Liver (tissue), 9 donors: ENCODE results near the gene BATF3. TPM values are rescaled to one million over a fixed set of nuclear protein-coding genes. Genes with fewer than 3 reads are reported as not detected.
"Not testable (repeated sequence)": the region's sequence is repeated elsewhere in the genome, so short reads cannot be mapped to it uniquely, and the experiment has no call there.

Experiments used
- DNase-seq: peaks from one replicate; pipeline ENCODE4 v3.0.0-alpha.2; 2017; ENCODE audit warnings: low spot score
- H3K27ac ChIP-seq, 2 donors: one replicate each; pipeline ENCODE4 v1.7.0; 2013; ENCODE audit warnings: inconsistent platforms in 2 of 2, low read length in 2 of 2, control low read depth in 1 of 2, low read depth in 1 of 2, mild to moderate bottlenecking in 1 of 2
- H3K27me3 ChIP-seq, 4 donors: one replicate each; pipeline versions ENCODE4 v1.6.1 to v1.7.0; 2013; ENCODE audit warnings: low read length in 3 of 4, inconsistent platforms in 1 of 4, mild to moderate bottlenecking in 1 of 4, moderate library complexity in 1 of 4; ENCODE audit not compliant: control insufficient read depth in 4 of 4, insufficient read depth in 4 of 4
- H3K36me3 ChIP-seq, 4 donors: one replicate each; pipeline versions ENCODE4 v1.6.1 to v1.7.0; 2013; ENCODE audit warnings: low read length in 3 of 4, mild to moderate bottlenecking in 3 of 4, low read depth in 1 of 4, moderate library complexity in 1 of 4; ENCODE audit not compliant: control insufficient read depth in 4 of 4, insufficient read depth in 3 of 4
- H3K4me1 ChIP-seq, 4 donors: one replicate each; pipeline versions ENCODE4 v1.6.1 to v1.7.0; 2013; ENCODE audit warnings: low read length in 3 of 4, mild to moderate bottlenecking in 3 of 4, moderate library complexity in 1 of 4; ENCODE audit not compliant: control insufficient read depth in 4 of 4, insufficient read depth in 4 of 4
- H3K4me3 ChIP-seq, 3 donors: one replicate each; pipeline versions ENCODE4 v1.6.1 to v1.7.0; 2013; ENCODE audit warnings: low read length in 3 of 3, control low read depth in 1 of 3, low read depth in 1 of 3, mild to moderate bottlenecking in 1 of 3
- H3K9ac ChIP-seq, 2 donors: one replicate each; pipeline ENCODE4 v1.7.0; 2013; ENCODE audit warnings: low read length in 2 of 2, mild to moderate bottlenecking in 2 of 2, moderate library complexity in 2 of 2, control low read depth in 1 of 2, low read depth in 1 of 2
- H3K9me3 ChIP-seq, 4 donors: one replicate each; pipeline versions ENCODE4 v1.6.1 to v1.7.0; 2013; ENCODE audit warnings: low read length in 3 of 4; ENCODE audit not compliant: control insufficient read depth in 4 of 4
- EGR1 ChIP-seq, 2 donors: IDR thresholded peaks; 2 replicates each; pipeline ENCODE4 v1.6.1; 2016 to 2018; ENCODE audit warnings: antibody characterized with exemption in 2 of 2, low read depth in 2 of 2
- FOXA1 ChIP-seq: IDR thresholded peaks from 2 replicates; pipeline ENCODE4 v1.6.1; 2016; ENCODE audit warnings: antibody characterized with exemption
- FOXA2 ChIP-seq: IDR thresholded peaks from 2 replicates; pipeline ENCODE4 v1.6.1; 2016; ENCODE audit warnings: antibody characterized with exemption
- GABPA ChIP-seq, 2 donors: IDR thresholded peaks in 1 of 2; conservative IDR thresholded peaks in 1 of 2; 2 replicates each; pipeline ENCODE4 v1.6.1; 2016; ENCODE audit warnings: antibody characterized with exemption in 2 of 2, mild to moderate bottlenecking in 1 of 2, moderate library complexity in 1 of 2
- HNF4A ChIP-seq, 2 donors: conservative IDR thresholded peaks; 2 replicates each; pipeline ENCODE4 v1.6.1; 2016; ENCODE audit warnings: antibody characterized with exemption in 2 of 2, mild to moderate bottlenecking in 2 of 2
- HNF4G ChIP-seq: IDR thresholded peaks from 2 replicates; pipeline ENCODE4 v1.6.1; 2016; ENCODE audit warnings: antibody characterized with exemption
- JUND ChIP-seq, 2 donors: IDR thresholded peaks; 2 replicates each; pipeline ENCODE4 v1.6.1; 2016; ENCODE audit warnings: antibody characterized with exemption in 2 of 2
- NR2F2 ChIP-seq: IDR thresholded peaks from 2 replicates; pipeline ENCODE4 v1.6.1; 2016; ENCODE audit warnings: antibody characterized with exemption
- RAD21 ChIP-seq, 2 donors: IDR thresholded peaks; 2 replicates each; pipeline ENCODE4 v1.6.1; 2016; ENCODE audit warnings: antibody characterized with exemption in 2 of 2, mild to moderate bottlenecking in 2 of 2
- RXRA ChIP-seq, 2 donors: IDR thresholded peaks; 2 replicates each; pipeline ENCODE4 v1.6.1; 2017 to 2018; ENCODE audit warnings: antibody characterized with exemption in 2 of 2, mild to moderate bottlenecking in 1 of 2
- SP1 ChIP-seq: IDR thresholded peaks from 2 replicates; pipeline ENCODE4 v1.6.1; 2018; ENCODE audit warnings: antibody characterized with exemption, mild to moderate bottlenecking
- TAF1 ChIP-seq: conservative IDR thresholded peaks from 2 replicates; pipeline ENCODE4 v1.6.1; 2016; ENCODE audit warnings: antibody characterized with exemption, mild to moderate bottlenecking
- YY1 ChIP-seq: IDR thresholded peaks from 2 replicates; pipeline ENCODE4 v1.6.1; 2016; ENCODE audit warnings: antibody characterized with exemption, mild to moderate bottlenecking
- ZBTB33 ChIP-seq: IDR thresholded peaks from 2 replicates; pipeline ENCODE4 v1.6.1; 2016; ENCODE audit warnings: antibody characterized with exemption
- WGBS: extraction: QIAGEN DNeasy Blood & Tissue Kit; methylation state at CpG from one replicate; pipeline ENCODE4 v1.1.7; 2013; 5-methylcytosine and 5-hydroxymethylcytosine counted together
- polyA plus RNA-seq, 2 donors: library from polyadenylated mRNA; stranded (reverse) in 1 of 2; unstranded in 1 of 2; fragments of 200-250 nt in 1 of 2; fragments of >200 nt in 1 of 2; fragmentation: Nextera tagmentation in 1 of 2; extraction: Ambion mirVana in 1 of 2; gene quantifications; one replicate each; pipeline versions ENCODE4 v1.2.1 to v1.2.3, GENCODE V29; 2013 to 2015
- total RNA-seq, 2 donors: library from RNA; depleted of rRNA; stranded (reverse); fragments of >200 nt; gene quantifications; one replicate each; pipeline ENCODE4 v1.2.3, GENCODE V29; 2014
- TF ChIP-seq, protein P1 (sequence below): IDR thresholded peaks from 2 replicates; pipeline ENCODE4 v1.6.1; 2016; ENCODE audit warnings: antibody characterized with exemption
- TF ChIP-seq, protein P2 (sequence below): IDR thresholded peaks from 2 replicates; pipeline ENCODE4 v1.6.1; 2016; ENCODE audit warnings: antibody characterized with exemption, mild to moderate bottlenecking
- TF ChIP-seq, protein P3 (sequence below): fragments of 150-350 bp; IDR thresholded peaks from 2 replicates; pipeline ENCODE4 v1.5.1; 2017; ENCODE audit warnings: improper control_type of control experiment, low read depth, low read length; ENCODE audit not compliant: missing input control
- TF ChIP-seq, protein P4 (sequence below): IDR thresholded peaks from 2 replicates; pipeline ENCODE4 v1.6.1; 2016; ENCODE audit warnings: antibody characterized with exemption
- donor health status: healthy.
- donor health status: healthy.
- donor health status: healthy.
- donor health status: healthy.
- donor health status: healthy.

Gene BATF3
- total and polyA plus RNA-seq, 4 donors, result 0.65 to 1.0 (median 0.91) TPM

GRCh38 chr1:212664409-212665199 is 35.0 kb downstream of the BATF3 start:
- Histone ChIP-seq H3K27ac (no peak overlapping the region), H3K9ac (no peak overlapping the region), H3K36me3 (no peaks in the 10 kb centered on the region), H3K4me1 (peaks cover 0 to 6% (median 3%) of the 10 kb centered on the region in 4 donors), H3K27me3 (no peaks in the 10 kb centered on the region), H3K9me3 (no peaks in the 10 kb centered on the region), H3K4me3 (no peak overlapping the region)
- TF ChIP-seq, protein P1, sequence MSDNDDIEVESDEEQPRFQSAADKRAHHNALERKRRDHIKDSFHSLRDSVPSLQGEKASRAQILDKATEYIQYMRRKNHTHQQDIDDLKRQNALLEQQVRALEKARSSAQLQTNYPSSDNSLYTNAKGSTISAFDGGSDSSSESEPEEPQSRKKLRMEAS, result no peak
- TF ChIP-seq YY1 (no peak), RXRA (IDR thresholded peaks at IDR 0.05) (no peak), HNF4G (no peak), TAF1 (no peak), HNF4A (conservative IDR thresholded peaks at IDR 0.05) (no peak), FOXA1 (no peak), FOXA2 (no peak), JUND (IDR thresholded peaks at IDR 0.05) (no peak), ZBTB33 (no peak), GABPA (IDR thresholded peaks at IDR 0.05 in 1 of 2, conservative IDR thresholded peaks at IDR 0.05 in 1 of 2) (no peak), SP1 (no peak), RAD21 (IDR thresholded peaks at IDR 0.05) (no peak), NR2F2 (no peak), EGR1 (IDR thresholded peaks at IDR 0.05; ENCODE audit: low read depth in 2 of 2) (no peak)
- TF ChIP-seq, protein P2, sequence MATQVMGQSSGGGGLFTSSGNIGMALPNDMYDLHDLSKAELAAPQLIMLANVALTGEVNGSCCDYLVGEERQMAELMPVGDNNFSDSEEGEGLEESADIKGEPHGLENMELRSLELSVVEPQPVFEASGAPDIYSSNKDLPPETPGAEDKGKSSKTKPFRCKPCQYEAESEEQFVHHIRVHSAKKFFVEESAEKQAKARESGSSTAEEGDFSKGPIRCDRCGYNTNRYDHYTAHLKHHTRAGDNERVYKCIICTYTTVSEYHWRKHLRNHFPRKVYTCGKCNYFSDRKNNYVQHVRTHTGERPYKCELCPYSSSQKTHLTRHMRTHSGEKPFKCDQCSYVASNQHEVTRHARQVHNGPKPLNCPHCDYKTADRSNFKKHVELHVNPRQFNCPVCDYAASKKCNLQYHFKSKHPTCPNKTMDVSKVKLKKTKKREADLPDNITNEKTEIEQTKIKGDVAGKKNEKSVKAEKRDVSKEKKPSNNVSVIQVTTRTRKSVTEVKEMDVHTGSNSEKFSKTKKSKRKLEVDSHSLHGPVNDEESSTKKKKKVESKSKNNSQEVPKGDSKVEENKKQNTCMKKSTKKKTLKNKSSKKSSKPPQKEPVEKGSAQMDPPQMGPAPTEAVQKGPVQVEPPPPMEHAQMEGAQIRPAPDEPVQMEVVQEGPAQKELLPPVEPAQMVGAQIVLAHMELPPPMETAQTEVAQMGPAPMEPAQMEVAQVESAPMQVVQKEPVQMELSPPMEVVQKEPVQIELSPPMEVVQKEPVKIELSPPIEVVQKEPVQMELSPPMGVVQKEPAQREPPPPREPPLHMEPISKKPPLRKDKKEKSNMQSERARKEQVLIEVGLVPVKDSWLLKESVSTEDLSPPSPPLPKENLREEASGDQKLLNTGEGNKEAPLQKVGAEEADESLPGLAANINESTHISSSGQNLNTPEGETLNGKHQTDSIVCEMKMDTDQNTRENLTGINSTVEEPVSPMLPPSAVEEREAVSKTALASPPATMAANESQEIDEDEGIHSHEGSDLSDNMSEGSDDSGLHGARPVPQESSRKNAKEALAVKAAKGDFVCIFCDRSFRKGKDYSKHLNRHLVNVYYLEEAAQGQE, result no peak
- TF ChIP-seq, protein P3, sequence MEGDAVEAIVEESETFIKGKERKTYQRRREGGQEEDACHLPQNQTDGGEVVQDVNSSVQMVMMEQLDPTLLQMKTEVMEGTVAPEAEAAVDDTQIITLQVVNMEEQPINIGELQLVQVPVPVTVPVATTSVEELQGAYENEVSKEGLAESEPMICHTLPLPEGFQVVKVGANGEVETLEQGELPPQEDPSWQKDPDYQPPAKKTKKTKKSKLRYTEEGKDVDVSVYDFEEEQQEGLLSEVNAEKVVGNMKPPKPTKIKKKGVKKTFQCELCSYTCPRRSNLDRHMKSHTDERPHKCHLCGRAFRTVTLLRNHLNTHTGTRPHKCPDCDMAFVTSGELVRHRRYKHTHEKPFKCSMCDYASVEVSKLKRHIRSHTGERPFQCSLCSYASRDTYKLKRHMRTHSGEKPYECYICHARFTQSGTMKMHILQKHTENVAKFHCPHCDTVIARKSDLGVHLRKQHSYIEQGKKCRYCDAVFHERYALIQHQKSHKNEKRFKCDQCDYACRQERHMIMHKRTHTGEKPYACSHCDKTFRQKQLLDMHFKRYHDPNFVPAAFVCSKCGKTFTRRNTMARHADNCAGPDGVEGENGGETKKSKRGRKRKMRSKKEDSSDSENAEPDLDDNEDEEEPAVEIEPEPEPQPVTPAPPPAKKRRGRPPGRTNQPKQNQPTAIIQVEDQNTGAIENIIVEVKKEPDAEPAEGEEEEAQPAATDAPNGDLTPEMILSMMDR, result no peak
- TF ChIP-seq, protein P4, sequence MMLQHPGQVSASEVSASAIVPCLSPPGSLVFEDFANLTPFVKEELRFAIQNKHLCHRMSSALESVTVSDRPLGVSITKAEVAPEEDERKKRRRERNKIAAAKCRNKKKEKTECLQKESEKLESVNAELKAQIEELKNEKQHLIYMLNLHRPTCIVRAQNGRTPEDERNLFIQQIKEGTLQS, result no peak
- WGBS, result 67% methylated on average over 11 of the region's 11 CpGs
- DNase-seq, result no peak

DNA sequence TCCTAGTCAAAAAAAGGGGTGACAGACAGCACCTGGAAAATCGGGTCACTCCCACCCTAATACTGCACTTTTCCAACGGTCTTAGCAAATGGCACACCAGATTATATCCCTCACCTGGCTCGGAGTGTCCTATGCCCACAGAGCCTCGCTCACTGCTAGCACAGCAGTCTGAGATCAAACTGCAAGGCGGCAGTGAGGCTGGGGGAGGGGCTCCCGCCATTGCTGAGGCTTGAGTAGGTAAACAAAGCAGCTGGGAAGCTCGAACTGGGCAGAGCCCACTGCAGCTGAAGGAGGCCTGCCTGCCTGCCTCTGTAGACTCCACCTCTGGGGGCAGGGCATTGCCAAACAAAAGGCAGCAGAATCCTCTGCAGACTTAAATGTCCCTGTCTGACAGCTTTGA is 41.4 kb downstream of the BATF3 start:
- H3K9me3 ChIP-seq, H3K27me3 ChIP-seq, H3K4me1 ChIP-seq, H3K27ac ChIP-seq, H3K36me3 ChIP-seq, H3K4me3 ChIP-seq, H3K9ac ChIP-seq, DNase-seq: not testable (repeated sequence)
- WGBS, result 65% methylated on average over 7 of the region's 7 CpGs
